Uterus (tissue), 2 donors: ENCODE results near the gene DBNDD2.

Experiments used
- POLR2A ChIP-seq, 2 donors: fragments of 450-650 bp; IDR thresholded peaks; one replicate each; pipeline ENCODE4 v1.6.1; 2016; ENCODE audit warnings: antibody characterized with exemption in 2 of 2, mild to moderate bottlenecking in 1 of 2, moderate library complexity in 1 of 2
- TF ChIP-seq, protein P1 (sequence below), 4 experiments: fragments of 200-600 bp in 2 of 4; fragments of 450-650 bp in 2 of 4; sonication (generic) in 2 of 4; IDR thresholded peaks; one replicate each; pipeline ENCODE4 v1.5.1; 2016 to 2019; ENCODE audit warnings: antibody characterized with exemption in 4 of 4, mild to moderate bottlenecking in 2 of 4, moderate library complexity in 1 of 4

DNA sequence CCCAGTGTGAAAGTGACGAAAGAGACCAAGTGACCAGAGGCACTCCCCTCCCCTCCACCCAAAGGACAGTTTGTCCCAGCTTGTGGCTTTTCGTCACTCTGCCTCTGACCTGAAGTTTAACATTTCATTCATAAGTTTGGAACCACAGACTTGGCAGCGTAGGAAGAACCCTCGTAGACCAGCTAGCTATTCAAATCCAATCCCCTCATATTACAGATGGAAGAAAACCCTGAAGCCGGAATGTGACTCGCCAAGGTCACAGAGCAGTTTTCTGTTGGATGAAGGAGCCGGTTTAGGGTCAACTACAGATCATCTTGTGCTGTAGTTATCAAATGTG is 49.1 kb upstream of the DBNDD2 start:
- TF ChIP-seq, protein P1, sequence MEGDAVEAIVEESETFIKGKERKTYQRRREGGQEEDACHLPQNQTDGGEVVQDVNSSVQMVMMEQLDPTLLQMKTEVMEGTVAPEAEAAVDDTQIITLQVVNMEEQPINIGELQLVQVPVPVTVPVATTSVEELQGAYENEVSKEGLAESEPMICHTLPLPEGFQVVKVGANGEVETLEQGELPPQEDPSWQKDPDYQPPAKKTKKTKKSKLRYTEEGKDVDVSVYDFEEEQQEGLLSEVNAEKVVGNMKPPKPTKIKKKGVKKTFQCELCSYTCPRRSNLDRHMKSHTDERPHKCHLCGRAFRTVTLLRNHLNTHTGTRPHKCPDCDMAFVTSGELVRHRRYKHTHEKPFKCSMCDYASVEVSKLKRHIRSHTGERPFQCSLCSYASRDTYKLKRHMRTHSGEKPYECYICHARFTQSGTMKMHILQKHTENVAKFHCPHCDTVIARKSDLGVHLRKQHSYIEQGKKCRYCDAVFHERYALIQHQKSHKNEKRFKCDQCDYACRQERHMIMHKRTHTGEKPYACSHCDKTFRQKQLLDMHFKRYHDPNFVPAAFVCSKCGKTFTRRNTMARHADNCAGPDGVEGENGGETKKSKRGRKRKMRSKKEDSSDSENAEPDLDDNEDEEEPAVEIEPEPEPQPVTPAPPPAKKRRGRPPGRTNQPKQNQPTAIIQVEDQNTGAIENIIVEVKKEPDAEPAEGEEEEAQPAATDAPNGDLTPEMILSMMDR (IDR thresholded peaks at IDR 0.05) = no peak
- no peak for TF ChIP-seq POLR2A (IDR thresholded peaks at IDR 0.05)
